GM19452 (cell line): ENCODE data around the gene CARD10.

Experiments used
- ATAC-seq: cut with Tn5 transposase; IDR thresholded peaks from one replicate; pipeline ENCODE4 v1.9.1; 2021; ENCODE audit not compliant: unreplicated experiment

CARD10 gene

DNA sequence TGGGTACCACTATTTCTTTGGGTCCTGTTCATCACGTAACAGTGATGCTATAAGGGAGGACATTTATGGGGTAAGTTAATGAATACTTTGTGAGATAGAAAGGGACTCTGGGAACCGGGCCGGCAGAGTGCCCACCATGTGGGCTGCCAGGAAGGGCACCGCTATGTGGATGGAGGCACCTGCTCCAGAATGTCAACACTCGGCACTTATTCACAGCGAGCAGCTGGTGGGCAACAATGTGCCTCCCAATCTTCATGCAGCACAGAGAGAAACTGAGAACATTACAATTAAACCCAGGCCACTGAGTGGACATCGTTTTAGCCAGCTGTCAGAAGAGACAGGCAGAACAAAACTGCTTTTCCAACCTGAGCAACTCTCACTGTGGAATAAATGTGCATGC lies 76.1 kb downstream of the CARD10 start:
- no peak for ATAC-seq

DNA sequence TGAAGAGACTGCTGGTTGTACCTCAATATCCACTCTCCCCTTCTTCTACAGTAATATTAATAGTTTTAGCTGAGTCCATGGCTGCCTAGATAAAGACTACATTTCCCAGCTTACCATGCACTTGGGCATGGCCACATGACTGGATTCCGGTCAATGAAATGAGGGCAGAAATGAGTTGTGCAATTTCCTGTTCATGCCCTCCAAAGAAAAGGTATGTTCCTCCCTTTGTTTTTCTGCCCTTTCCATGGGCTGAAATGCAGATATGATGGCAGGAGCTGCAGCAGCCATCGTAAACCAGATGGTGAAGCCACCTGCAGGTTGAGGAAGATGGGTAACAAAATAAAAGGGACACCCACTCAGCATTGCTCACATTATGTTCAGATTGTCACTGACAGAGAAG lies 76.7 kb downstream of the CARD10 start:
- ATAC-seq: no peak

DNA sequence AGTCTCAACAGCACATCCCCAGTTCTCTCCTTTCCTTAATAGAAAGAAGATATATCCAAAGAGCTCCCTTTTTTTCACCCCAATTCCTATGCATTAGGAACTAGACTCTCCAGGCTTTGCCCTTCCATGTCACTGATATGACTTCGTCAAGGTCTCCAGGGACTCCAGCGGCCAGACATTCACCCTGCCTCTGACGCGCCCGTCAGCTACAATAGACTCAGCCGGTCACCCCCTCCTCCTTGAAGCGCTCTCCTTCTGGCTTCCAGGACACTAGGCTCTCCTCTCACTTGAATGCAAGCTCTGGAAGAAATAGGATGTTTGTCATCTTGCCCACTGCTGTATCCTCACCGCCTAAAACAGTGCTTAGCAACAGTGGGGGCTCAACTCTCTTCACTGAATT lies 77.1 kb downstream of the CARD10 start:
- ATAC-seq: no peak

DNA sequence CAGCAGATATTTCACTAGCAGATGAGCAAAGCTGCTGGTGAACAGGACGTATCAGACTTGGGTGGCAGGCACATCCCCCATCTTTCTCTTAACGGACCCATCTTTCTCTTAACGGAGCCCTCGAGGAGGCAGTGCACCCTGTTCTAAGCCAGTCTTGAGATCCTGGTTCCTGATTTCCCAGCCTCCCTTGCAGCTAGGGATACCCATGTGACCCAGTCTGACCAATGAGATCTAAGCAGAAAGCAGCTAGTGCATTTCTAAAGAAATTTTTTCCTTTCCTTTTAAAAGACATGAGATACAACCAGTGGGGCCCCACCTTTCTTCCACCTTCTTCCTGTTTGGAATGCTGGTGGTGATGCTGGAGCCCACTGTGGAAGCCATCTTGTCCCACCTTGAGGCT lies 78.3 kb downstream of the CARD10 start:
- no peak for ATAC-seq
